Suprapubic skin (tissue), 4 donors: ENCODE measurements around the gene DAAM1.

Experiments
- CTCF ChIP-seq, 2 donors: fragments of 200-600 bp in 1 of 2; fragments of 450-650 bp in 1 of 2; sonication (generic) in 1 of 2; IDR thresholded peaks; one replicate each; pipeline ENCODE4 v1.5.1; 2016 to 2019; ENCODE audit warnings: antibody characterized with exemption in 2 of 2, mild to moderate bottlenecking in 1 of 2, moderate library complexity in 1 of 2
- POLR2A ChIP-seq, 2 donors: fragments of 450-650 bp; IDR thresholded peaks; one replicate each; pipeline ENCODE4 v1.6.1; 2017; ENCODE audit warnings: antibody characterized with exemption in 2 of 2, mild to moderate bottlenecking in 2 of 2, moderate library complexity in 2 of 2
- POLR2AphosphoS5 ChIP-seq, 3 donors: sonication (generic); formaldehyde crosslinking; IDR thresholded peaks; one replicate each; pipeline ENCODE4 v1.6.1; 2017; ENCODE audit warnings: antibody characterized with exemption in 3 of 3

GRCh38 chr14:59146484-59146883 is 42.0 kb upstream of the DAAM1 start:
- TF ChIP-seq CTCF (IDR thresholded peaks at IDR 0.05): no peak
- TF ChIP-seq POLR2A (IDR thresholded peaks at IDR 0.05): no peak
- TF ChIP-seq POLR2AphosphoS5 (IDR thresholded peaks at IDR 0.05): no peak
